NCI-H1436 treated with DMSO at 0.1 percent for 48 hours (cell line): Measurements from ENCODE around the gene PLPPR2.
"Not testable (repeated sequence)": the region's sequence is repeated elsewhere in the genome, so short reads cannot be mapped to it uniquely, and the experiment has no call there.

ENCODE experiments used
- DNase-seq: peaks from one replicate; lab custom pipeline; 2025; lab: John Stamatoyannopoulos, UW

PLPPR2 gene

GRCh38 chr19:11399667-11400066, 44.4 kb downstream of the PLPPR2 start:
- DNase-seq = no peak

GRCh38 chr19:11400798-11401197, 45.6 kb downstream of the PLPPR2 start:
- no peak for DNase-seq

- DNase-seq = no peak
Observed at GRCh38 chr19:11401808-11402543, 46.7 kb downstream of the PLPPR2 start.

GRCh38 chr19:11404588-11405222, 49.5 kb downstream of the PLPPR2 start:
- no peak for DNase-seq

GRCh38 chr19:11405846-11406643, 50.8 kb downstream of the PLPPR2 start:
- DNase-seq = no peak

GRCh38 chr19:11406703-11407236, 51.5 kb downstream of the PLPPR2 start:
- DNase-seq = not testable (repeated sequence)

GRCh38 chr19:11408591-11408990, 53.4 kb downstream of the PLPPR2 start:
- DNase-seq = no peak

GRCh38 chr19:11410682-11411081, 55.5 kb downstream of the PLPPR2 start:
- no peak for DNase-seq

- DNase-seq = peak; percentile 52
Observed at GRCh38 chr19:11414544-11414943, 59.3 kb downstream of the PLPPR2 start.
